ENCODE measurements around the gene EIF4E3. TPM values are rescaled to one million over a fixed set of nuclear protein-coding genes. Genes with fewer than 3 reads are reported as not detected.

The EIF4E3 gene
- total RNA-seq, 1 experiment from 2014 or later, result 10.9 TPM

DNA sequence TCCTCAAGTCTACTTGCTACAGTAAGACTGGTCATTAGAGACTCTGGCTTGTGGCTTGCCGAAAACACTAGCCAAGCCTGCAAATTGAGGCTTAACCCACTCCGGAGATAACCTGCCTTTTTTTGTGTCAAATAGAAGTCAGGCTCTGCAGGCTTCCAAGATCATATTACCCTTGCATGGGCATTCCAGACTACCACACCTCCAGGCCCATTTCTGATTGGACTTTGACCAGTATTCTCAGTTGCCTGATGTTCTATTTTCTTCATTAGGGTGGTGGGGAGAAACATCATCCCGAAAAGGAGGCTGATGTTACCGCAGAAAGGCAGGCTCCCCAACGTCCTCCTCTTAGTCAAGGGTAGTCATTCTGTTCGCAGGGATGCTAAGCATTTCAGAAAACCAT lies 73.6 kb downstream of the EIF4E3 start:
- Mint-ChIP-seq H3K27ac (ENCODE audit: unreplicated experiment) (no peak overlapping the region), H3K27me3 (ENCODE audit: unreplicated experiment) (no peaks in the 10 kb centered on the region), H3K9me3 (ENCODE audit: low read depth, unreplicated experiment) (no peaks in the 10 kb centered on the region), H3K36me3 (ENCODE audit: insufficient read depth, unreplicated experiment) (no peaks in the 10 kb centered on the region), H3K4me1 (ENCODE audit: low read depth, unreplicated experiment) (peaks cover 28% of the 10 kb centered on the region), H3K4me3 (ENCODE audit: low read depth, unreplicated experiment) (no peak overlapping the region)
- CTCF ChIA-PET, result no interaction called here
- intact Hi-C loops (cut with micrococcal nuclease; ENCODE audit: unreplicated experiment), result loop anchor here (2.0 to 5.0 kb wide), 4 partner anchors 64 to 1587 kb away; no protein-coding TSS in a partner anchor
- TF ChIP-seq, protein P1, sequence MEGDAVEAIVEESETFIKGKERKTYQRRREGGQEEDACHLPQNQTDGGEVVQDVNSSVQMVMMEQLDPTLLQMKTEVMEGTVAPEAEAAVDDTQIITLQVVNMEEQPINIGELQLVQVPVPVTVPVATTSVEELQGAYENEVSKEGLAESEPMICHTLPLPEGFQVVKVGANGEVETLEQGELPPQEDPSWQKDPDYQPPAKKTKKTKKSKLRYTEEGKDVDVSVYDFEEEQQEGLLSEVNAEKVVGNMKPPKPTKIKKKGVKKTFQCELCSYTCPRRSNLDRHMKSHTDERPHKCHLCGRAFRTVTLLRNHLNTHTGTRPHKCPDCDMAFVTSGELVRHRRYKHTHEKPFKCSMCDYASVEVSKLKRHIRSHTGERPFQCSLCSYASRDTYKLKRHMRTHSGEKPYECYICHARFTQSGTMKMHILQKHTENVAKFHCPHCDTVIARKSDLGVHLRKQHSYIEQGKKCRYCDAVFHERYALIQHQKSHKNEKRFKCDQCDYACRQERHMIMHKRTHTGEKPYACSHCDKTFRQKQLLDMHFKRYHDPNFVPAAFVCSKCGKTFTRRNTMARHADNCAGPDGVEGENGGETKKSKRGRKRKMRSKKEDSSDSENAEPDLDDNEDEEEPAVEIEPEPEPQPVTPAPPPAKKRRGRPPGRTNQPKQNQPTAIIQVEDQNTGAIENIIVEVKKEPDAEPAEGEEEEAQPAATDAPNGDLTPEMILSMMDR (IDR thresholded peaks at IDR 0.05; ENCODE audit: unreplicated experiment), result no peak
- DNase-seq, result no peak
- no TSS peak for BruUV-seq (replicated peaks)

DNA sequence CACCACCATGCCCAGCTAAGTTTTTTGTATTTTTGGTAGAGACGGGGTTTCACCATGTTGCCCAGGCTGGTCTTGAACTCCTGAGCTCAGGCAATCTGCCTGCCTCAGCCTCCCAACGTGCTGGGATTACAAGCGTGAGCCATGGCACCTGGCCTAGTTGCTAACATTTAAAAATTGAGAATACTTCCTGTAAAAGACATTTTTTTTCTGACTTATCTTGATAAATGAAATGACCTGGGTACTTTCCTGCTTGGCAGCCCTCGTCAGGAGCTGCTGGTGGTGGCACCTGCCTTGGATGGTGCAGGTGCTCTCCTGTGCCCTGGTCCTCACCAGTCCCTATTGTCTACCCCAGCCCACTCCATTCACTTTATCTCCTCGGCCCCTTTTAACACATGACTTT lies 74.8 kb downstream of the EIF4E3 start:
- BruUV-seq (replicated peaks), result no TSS peak
- CTCF ChIA-PET, result interaction anchor here (0.7 kb wide), 1 partner anchor 9 kb away, joined by 3 read pairs; no protein-coding TSS in a partner anchor
- intact Hi-C loops (cut with micrococcal nuclease; ENCODE audit: unreplicated experiment), result loop anchor here (5.0 kb wide), 3 partner anchors 63 to 1118 kb away; no protein-coding TSS in a partner anchor
- H3K9me3 Mint-ChIP-seq (ENCODE audit: low read depth, unreplicated experiment), result no peaks in the 10 kb centered on the region
- H3K4me3 Mint-ChIP-seq (ENCODE audit: low read depth, unreplicated experiment), result no peak overlapping the region
- no peaks in the 10 kb centered on the region for H3K27me3 Mint-ChIP-seq (ENCODE audit: unreplicated experiment)
- DNase-seq, result no peak
- H3K4me1 Mint-ChIP-seq (ENCODE audit: low read depth, unreplicated experiment), result peaks cover 28% of the 10 kb centered on the region
- H3K27ac Mint-ChIP-seq (ENCODE audit: unreplicated experiment), result no peak overlapping the region
- TF ChIP-seq, protein P1 (IDR thresholded peaks at IDR 0.05; ENCODE audit: unreplicated experiment), result no peak
- H3K36me3 Mint-ChIP-seq (ENCODE audit: insufficient read depth, unreplicated experiment), result no peaks in the 10 kb centered on the region

DNA sequence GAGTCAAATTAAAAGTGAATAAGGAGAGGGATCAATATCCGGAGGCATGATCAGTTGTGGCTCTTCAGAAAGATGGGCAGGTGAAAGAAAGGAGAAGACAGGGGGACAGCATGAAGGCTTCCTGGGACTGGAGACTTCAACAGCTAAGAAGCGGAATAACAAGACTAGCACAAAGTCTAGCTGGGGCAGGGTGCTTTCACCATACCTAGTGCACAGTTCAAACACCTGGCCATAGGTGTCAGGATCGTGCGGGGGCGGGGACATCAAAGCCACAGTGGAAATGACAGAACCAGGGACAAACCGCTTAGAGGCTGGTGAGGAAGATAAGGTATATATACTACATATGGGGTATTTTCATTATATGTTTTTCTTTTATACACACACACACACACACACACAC lies 75.4 kb downstream of the EIF4E3 start:
- Mint-ChIP-seq H3K27me3 (ENCODE audit: unreplicated experiment) (no peaks in the 10 kb centered on the region), H3K9me3 (ENCODE audit: low read depth, unreplicated experiment) (no peaks in the 10 kb centered on the region), H3K4me3 (ENCODE audit: low read depth, unreplicated experiment) (no peak overlapping the region), H3K36me3 (ENCODE audit: insufficient read depth, unreplicated experiment) (no peaks in the 10 kb centered on the region), H3K4me1 (ENCODE audit: low read depth, unreplicated experiment) (peaks cover 28% of the 10 kb centered on the region), H3K27ac (ENCODE audit: unreplicated experiment) (no peak overlapping the region)
- no peak for DNase-seq
- intact Hi-C loops (cut with micrococcal nuclease; ENCODE audit: unreplicated experiment), result loop anchor here (5.0 kb wide), 3 partner anchors 62 to 1117 kb away; no protein-coding TSS in a partner anchor
- CTCF ChIA-PET, result interaction anchor here (0.6 to 0.7 kb wide), 2 partner anchors 9 to 13 kb away, joined by 3 to 6 read pairs; no protein-coding TSS in a partner anchor
- TF ChIP-seq, protein P1 (IDR thresholded peaks at IDR 0.05; ENCODE audit: unreplicated experiment), result no peak
- BruUV-seq (replicated peaks), result no TSS peak

DNA sequence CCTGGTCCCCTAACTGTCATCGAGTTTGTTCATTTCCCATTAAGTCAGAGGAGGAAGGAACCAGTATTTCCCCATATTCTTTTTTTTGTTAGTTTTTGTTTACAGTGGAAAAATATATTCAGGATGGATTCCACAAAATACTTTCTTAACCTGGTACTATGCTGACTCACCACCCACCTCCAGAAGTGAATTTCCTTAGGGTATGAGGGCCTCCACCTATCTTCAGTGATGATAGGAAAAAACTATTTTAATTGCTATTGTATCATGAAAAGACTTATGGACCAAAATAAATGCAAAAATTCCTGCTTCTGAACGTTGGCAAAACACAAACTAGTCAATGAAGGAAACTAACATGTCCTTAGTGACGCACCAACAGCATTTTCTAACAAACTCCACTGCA lies 77.5 kb downstream of the EIF4E3 start:
- no TSS peak for BruUV-seq (replicated peaks)
- no peak for DNase-seq
- H3K27me3 Mint-ChIP-seq (ENCODE audit: unreplicated experiment), result no peaks in the 10 kb centered on the region
- no peaks in the 10 kb centered on the region for H3K36me3 Mint-ChIP-seq (ENCODE audit: insufficient read depth, unreplicated experiment)
- TF ChIP-seq, protein P1 (IDR thresholded peaks at IDR 0.05; ENCODE audit: unreplicated experiment), result no peak
- CTCF ChIA-PET, result no interaction called here
- H3K4me3 Mint-ChIP-seq (ENCODE audit: low read depth, unreplicated experiment), result no peak overlapping the region
- no peak overlapping the region for H3K27ac Mint-ChIP-seq (ENCODE audit: unreplicated experiment)
- intact Hi-C loops (cut with micrococcal nuclease; ENCODE audit: unreplicated experiment), result no loop called here
- no peaks in the 10 kb centered on the region for H3K9me3 Mint-ChIP-seq (ENCODE audit: low read depth, unreplicated experiment)
- H3K4me1 Mint-ChIP-seq (ENCODE audit: low read depth, unreplicated experiment), result peaks cover 25% of the 10 kb centered on the region
